HCT116 (cell line): ENCODE measurements around the gene GSK3A. TPM values are rescaled to one million over a fixed set of nuclear protein-coding genes. Genes with fewer than 3 reads are reported as not detected.

Experiments used
- ATAC-seq: fragments of 200-7000 bp; cut with Tn5 transposase; 2 replicates; pipeline ENCODE4 v1.9.1; 2020; ENCODE audit warnings: mild to moderate bottlenecking, moderate library complexity
- BruUV-seq: library from RNA; stranded (reverse); fragments of 400-500 nt; replicated peaks from 2 replicates; lab custom pipeline; 2021; lab: Mats Ljungman, UMichigan
- CTCF ChIA-PET: fragments of 300-600 bp; sonication (Branson Sonifier 250); formaldehyde crosslinking; loops from one replicate; lab custom pipeline; 2021; ENCODE audit warnings: antibody characterized with exemption; lab: Charles Lee
- POLR2A ChIA-PET: fragments of 300-600, 350-600 bp; sonication (Branson Sonifier 250); formaldehyde crosslinking; loops from one replicate; lab custom pipeline; 2021; ENCODE audit warnings: antibody characterized with exemption; lab: Charles Lee
- RAD21 ChIA-PET, 2 experiments: fragments of 300-600 bp; sonication (Branson Sonifier 250); formaldehyde crosslinking; loops; one replicate each; lab custom pipeline; 2023; ENCODE audit warnings: low total read pairs in 2 of 2; ENCODE audit not compliant: uncharacterized antibody in 2 of 2, unreplicated experiment in 2 of 2, low non-redundant PET in 1 of 2; lab: Charles Lee
- DNase-seq: peaks from one replicate; pipeline ENCODE4 v3.0.0-alpha.2; 2010; ENCODE audit warnings: low read depth, low spot score
- H2AFZ ChIP-seq: fragments of 200-600 bp; shearing (Covaris generic), sonication (generic); 2 replicates; pipeline ENCODE4 v1.6.1; 2017; ENCODE audit warnings: low read depth, mixed run types, mixed read lengths, antibody characterized with exemption, low read length; ENCODE audit not compliant: poor library complexity, severe bottlenecking
- H3K27ac ChIP-seq: 2 replicates; pipeline ENCODE4 v1.5.1; 2012; ENCODE audit warnings: low read depth, low read length
- H3K27me3 ChIP-seq: fragments of 200-600 bp; sonication (generic); 2 replicates; pipeline ENCODE4 v1.6.1; 2016; ENCODE audit warnings: mixed run types, low read length, mixed read lengths; ENCODE audit not compliant: insufficient read depth
- H3K36me3 ChIP-seq, 2 experiments: fragments of 200-500 bp in 1 of 2; fragments of 200-600 bp in 1 of 2; sonication (Bioruptor generic) in 1 of 2; sonication (generic) in 1 of 2; 2 replicates each; pipeline versions ENCODE4 v1.5.1 to v1.6.1; 2014 to 2016; ENCODE audit warnings: low read length in 2 of 2, inconsistent platforms in 1 of 2, mixed read lengths in 1 of 2, mixed run types in 1 of 2; ENCODE audit not compliant: insufficient read depth in 2 of 2, control insufficient read depth in 1 of 2
- H3K4me1 ChIP-seq, 2 experiments: fragments of 200-600 bp in 1 of 2; sonication (generic) in 1 of 2; 2 replicates each; pipeline versions ENCODE4 v1.5.1 to v1.6.1; 2012 to 2017; ENCODE audit warnings: low read length in 2 of 2, inconsistent platforms in 1 of 2, mild to moderate bottlenecking in 1 of 2, mixed read lengths in 1 of 2, mixed run types in 1 of 2, moderate library complexity in 1 of 2; ENCODE audit not compliant: insufficient read depth in 2 of 2, control insufficient read depth in 1 of 2
- H3K4me2 ChIP-seq: fragments of 200-600 bp; sonication (generic); 2 replicates; pipeline ENCODE4 v1.6.1; 2017; ENCODE audit warnings: mixed run types, low read length, mixed read lengths
- H3K4me3 ChIP-seq, 2 experiments: fragments of 200-600 bp in 1 of 2; sonication (generic) in 1 of 2; replicated peaks in 1 of 2; 2 replicates each; pipeline ENCODE4 v1.5.1; 2011 to 2016; ENCODE audit warnings: low read length in 2 of 2, control low read depth in 1 of 2, low read depth in 1 of 2, mild to moderate bottlenecking in 1 of 2, mixed read lengths in 1 of 2, mixed run types in 1 of 2
- H3K79me2 ChIP-seq: fragments of 200-600 bp; sonication (generic); 2 replicates; pipeline ENCODE4 v1.6.1; 2017; ENCODE audit warnings: mild to moderate bottlenecking, mixed run types, low read length, moderate library complexity, mixed read lengths; ENCODE audit not compliant: insufficient read depth
- H3K9ac ChIP-seq: fragments of 200-600 bp; sonication (generic); 2 replicates; pipeline ENCODE4 v1.6.1; 2016; ENCODE audit warnings: low read length, mixed read lengths
- H3K9me2 ChIP-seq: fragments of 200-600 bp; sonication (generic), shearing (Covaris generic); 2 replicates; pipeline ENCODE4 v1.6.1; 2017; ENCODE audit warnings: mixed run types, mild to moderate bottlenecking, moderate library complexity; ENCODE audit not compliant: insufficient read depth
- H3K9me3 ChIP-seq, 2 experiments: fragments of 200-500 bp in 1 of 2; fragments of 200-600 bp in 1 of 2; sonication (Bioruptor generic) in 1 of 2; sonication (generic) in 1 of 2; 2 replicates each; pipeline ENCODE4 v1.6.1; 2014 to 2017; ENCODE audit warnings: low read length in 2 of 2, mixed read lengths in 2 of 2, inconsistent platforms in 1 of 2, low read depth in 1 of 2, mild to moderate bottlenecking in 1 of 2, mixed run types in 1 of 2, moderate library complexity in 1 of 2; ENCODE audit not compliant: control insufficient read depth in 1 of 2, insufficient read depth in 1 of 2
- H4K20me1 ChIP-seq: fragments of 200-600 bp; sonication (generic), shearing (Covaris generic); 2 replicates; pipeline ENCODE4 v1.6.1; 2017; ENCODE audit warnings: mixed run types, mild to moderate bottlenecking, moderate library complexity; ENCODE audit not compliant: insufficient read depth
- CEBPB ChIP-seq: IDR thresholded peaks from 2 replicates; pipeline ENCODE4 v1.6.1; 2012; ENCODE audit warnings: low read depth
- EGR1 ChIP-seq: IDR thresholded peaks from 2 replicates; pipeline ENCODE4 v1.6.1; 2012; ENCODE audit warnings: low read depth
- JUND ChIP-seq: IDR thresholded peaks from 2 replicates; pipeline ENCODE4 v1.6.1; 2012
- RAD21 ChIP-seq: IDR thresholded peaks from 2 replicates; pipeline ENCODE4 v1.6.1; 2012; ENCODE audit warnings: low read depth, mild to moderate bottlenecking
- REST ChIP-seq: IDR thresholded peaks from 2 replicates; pipeline ENCODE4 v1.6.1; 2012; ENCODE audit warnings: low read depth
- SP1 ChIP-seq: IDR thresholded peaks from 2 replicates; pipeline ENCODE4 v1.6.1; 2012; ENCODE audit warnings: low read depth
- SRF ChIP-seq: IDR thresholded peaks from 2 replicates; pipeline ENCODE4 v1.6.1; 2012; ENCODE audit warnings: low read depth
- TCF7L2 ChIP-seq: IDR thresholded peaks from 2 replicates; pipeline ENCODE4 v1.7.0; 2011; ENCODE audit warnings: borderline replicate concordance, inconsistent platforms; ENCODE audit not compliant: insufficient read depth, insufficient read length; ENCODE audit errors: extremely low read depth
- YY1 ChIP-seq: IDR thresholded peaks from 2 replicates; pipeline ENCODE4 v1.6.1; 2011; ENCODE audit warnings: low read length, low read depth, moderate library complexity, mild to moderate bottlenecking; ENCODE audit not compliant: insufficient replicate concordance; ENCODE audit errors: extremely low read depth
- ZFX ChIP-seq: fragments of 450-650 bp; IDR thresholded peaks from 2 replicates; pipeline ENCODE4 v1.6.1; 2017
- ZNF274 ChIP-seq: fragments of 200-500 bp; sonication (Bioruptor generic); IDR thresholded peaks from 2 replicates; pipeline ENCODE4 v1.6.1; 2014; ENCODE audit warnings: mild to moderate bottlenecking, low read depth, low read length, inconsistent platforms
- intact Hi-C: fragments of 100-400 bp; cut with micrococcal nuclease; formaldehyde crosslinking; loops from 2 replicates; pipeline ENCODE4 v1.10.0; 2022
- total RNA-seq: library from RNA; stranded (reverse); gene quantifications from one replicate; pipeline ENCODE4 v1.2.1, GENCODE V29; 2021; ENCODE audit not compliant: unreplicated experiment
- TF ChIP-seq, protein P1 (sequence below): IDR thresholded peaks from 2 replicates; pipeline ENCODE4 v1.6.1; 2011; ENCODE audit warnings: mild to moderate bottlenecking, low read length, moderate library complexity; ENCODE audit not compliant: insufficient replicate concordance; ENCODE audit errors: extremely low read depth
- TF ChIP-seq, protein P2 (sequence below): IDR thresholded peaks from 2 replicates; pipeline ENCODE4 v1.6.1; 2012

Gene GSK3A
- total RNA-seq, 1 experiment from 2014 or later = 57.2 TPM

- TF ChIP-seq, protein P1, sequence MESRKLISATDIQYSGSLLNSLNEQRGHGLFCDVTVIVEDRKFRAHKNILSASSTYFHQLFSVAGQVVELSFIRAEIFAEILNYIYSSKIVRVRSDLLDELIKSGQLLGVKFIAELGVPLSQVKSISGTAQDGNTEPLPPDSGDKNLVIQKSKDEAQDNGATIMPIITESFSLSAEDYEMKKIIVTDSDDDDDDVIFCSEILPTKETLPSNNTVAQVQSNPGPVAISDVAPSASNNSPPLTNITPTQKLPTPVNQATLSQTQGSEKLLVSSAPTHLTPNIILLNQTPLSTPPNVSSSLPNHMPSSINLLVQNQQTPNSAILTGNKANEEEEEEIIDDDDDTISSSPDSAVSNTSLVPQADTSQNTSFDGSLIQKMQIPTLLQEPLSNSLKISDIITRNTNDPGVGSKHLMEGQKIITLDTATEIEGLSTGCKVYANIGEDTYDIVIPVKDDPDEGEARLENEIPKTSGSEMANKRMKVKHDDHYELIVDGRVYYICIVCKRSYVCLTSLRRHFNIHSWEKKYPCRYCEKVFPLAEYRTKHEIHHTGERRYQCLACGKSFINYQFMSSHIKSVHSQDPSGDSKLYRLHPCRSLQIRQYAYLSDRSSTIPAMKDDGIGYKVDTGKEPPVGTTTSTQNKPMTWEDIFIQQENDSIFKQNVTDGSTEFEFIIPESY = no peak
- TF ChIP-seq ZFX = no peak; the same call in none of the 2 replicates
- TF ChIP-seq SRF = peak; percentile 67; the same call in 1 of the 2 replicates
- TF ChIP-seq, protein P2, sequence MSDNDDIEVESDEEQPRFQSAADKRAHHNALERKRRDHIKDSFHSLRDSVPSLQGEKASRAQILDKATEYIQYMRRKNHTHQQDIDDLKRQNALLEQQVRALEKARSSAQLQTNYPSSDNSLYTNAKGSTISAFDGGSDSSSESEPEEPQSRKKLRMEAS = peak; percentile 56
- peak; percentile 58 for TF ChIP-seq YY1
- no peak for TF ChIP-seq CEBPB
- no peak for TF ChIP-seq RAD21
- peak; percentile 93 for TF ChIP-seq EGR1
Measured at GRCh38 chr19:42242512-42243409, at the start of gene GSK3A (continued).

DNA sequence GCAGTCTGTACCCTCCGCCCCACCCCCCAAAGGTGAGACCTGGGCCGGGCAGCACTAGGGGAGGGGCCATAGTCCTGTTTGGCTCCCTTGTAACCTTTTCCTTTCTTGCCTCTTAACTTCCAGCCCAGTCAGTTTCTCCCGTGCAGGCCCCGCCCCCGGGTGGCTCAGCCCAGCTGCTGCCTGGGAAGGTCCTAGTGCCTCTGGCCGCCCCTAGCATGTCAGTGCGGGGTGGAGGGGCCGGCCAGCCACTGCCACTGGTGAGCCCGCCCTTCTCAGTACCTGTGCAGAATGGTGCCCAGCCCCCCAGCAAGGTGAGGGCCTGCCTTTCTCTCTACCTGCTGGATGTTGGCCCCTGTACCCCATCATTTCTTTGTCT lies 49.0 kb upstream of the GSK3A start:
- peak overlapping the region; percentile 35; the same call in 1 of the 2 replicates for H3K27ac ChIP-seq
- peaks cover 9 to 26% of the 10 kb centered on the region in 2 experiments; a peak in 3 of 4 replicates for H3K4me1 ChIP-seq
- no peaks in the 10 kb centered on the region for H3K27me3 ChIP-seq
- POLR2A ChIA-PET = no interaction called here
- H3K4me2 ChIP-seq = no peak overlapping the region; the same call in 1 of the 2 replicates
- H4K20me1 ChIP-seq = no peaks in the 10 kb centered on the region
- BruUV-seq = no TSS peak
- H3K36me3 ChIP-seq = peaks cover 18 to 21% of the 10 kb centered on the region in 2 experiments
- CTCF ChIA-PET = interaction anchor here (4.2 kb wide), 1 partner anchor 46 kb away, joined by 17 read pairs; no protein-coding TSS in a partner anchor
- no peaks in the 10 kb centered on the region for H3K9me2 ChIP-seq
- RAD21 ChIA-PET = no interaction called here
- ATAC-seq = peak; percentile 25
- H3K9ac ChIP-seq = no peak overlapping the region
- H3K79me2 ChIP-seq = peaks cover under 1% of the 10 kb centered on the region; the same call in 1 of the 2 replicates
- DNase-seq = no peak
- H2AFZ ChIP-seq = no peak overlapping the region
- H3K9me3 ChIP-seq = no peaks in the 10 kb centered on the region
- intact Hi-C loops = no loop called here
- no peak overlapping the region for H3K4me3 ChIP-seq
- TF ChIP-seq, protein P2 = no peak
- TF ChIP-seq JUND (no peak), ZNF274 (no peak), TCF7L2 (no peak), ZFX (no peak), SRF (no peak), REST (no peak), SP1 (no peak)
- TF ChIP-seq, protein P1 = no peak
